WTC11 (cell line): ENCODE results near the gene DHX34.
"Not testable (repeated sequence)": the region's sequence is repeated elsewhere in the genome, so short reads cannot be mapped to it uniquely, and the experiment has no call there.

Experiments used
- NFE2L1 ChIP-seq: sonication (generic); formaldehyde crosslinking; IDR thresholded peaks from 2 replicates; pipeline ENCODE4 v1.8.1; 2023; ENCODE audit warnings: missing genetic modification reagents
- TF ChIP-seq, protein P1 (sequence below): sonication (generic); formaldehyde crosslinking; IDR thresholded peaks from 2 replicates; pipeline ENCODE4 v1.8.1; 2023; ENCODE audit warnings: mild to moderate bottlenecking, missing genetic modification reagents, moderate library complexity
- TF ChIP-seq, protein P2 (sequence below): fragments of 200-600 bp; IDR thresholded peaks from 2 replicates; pipeline ENCODE4 v1.8.0; 2022; ENCODE audit warnings: antibody characterized with exemption

DNA sequence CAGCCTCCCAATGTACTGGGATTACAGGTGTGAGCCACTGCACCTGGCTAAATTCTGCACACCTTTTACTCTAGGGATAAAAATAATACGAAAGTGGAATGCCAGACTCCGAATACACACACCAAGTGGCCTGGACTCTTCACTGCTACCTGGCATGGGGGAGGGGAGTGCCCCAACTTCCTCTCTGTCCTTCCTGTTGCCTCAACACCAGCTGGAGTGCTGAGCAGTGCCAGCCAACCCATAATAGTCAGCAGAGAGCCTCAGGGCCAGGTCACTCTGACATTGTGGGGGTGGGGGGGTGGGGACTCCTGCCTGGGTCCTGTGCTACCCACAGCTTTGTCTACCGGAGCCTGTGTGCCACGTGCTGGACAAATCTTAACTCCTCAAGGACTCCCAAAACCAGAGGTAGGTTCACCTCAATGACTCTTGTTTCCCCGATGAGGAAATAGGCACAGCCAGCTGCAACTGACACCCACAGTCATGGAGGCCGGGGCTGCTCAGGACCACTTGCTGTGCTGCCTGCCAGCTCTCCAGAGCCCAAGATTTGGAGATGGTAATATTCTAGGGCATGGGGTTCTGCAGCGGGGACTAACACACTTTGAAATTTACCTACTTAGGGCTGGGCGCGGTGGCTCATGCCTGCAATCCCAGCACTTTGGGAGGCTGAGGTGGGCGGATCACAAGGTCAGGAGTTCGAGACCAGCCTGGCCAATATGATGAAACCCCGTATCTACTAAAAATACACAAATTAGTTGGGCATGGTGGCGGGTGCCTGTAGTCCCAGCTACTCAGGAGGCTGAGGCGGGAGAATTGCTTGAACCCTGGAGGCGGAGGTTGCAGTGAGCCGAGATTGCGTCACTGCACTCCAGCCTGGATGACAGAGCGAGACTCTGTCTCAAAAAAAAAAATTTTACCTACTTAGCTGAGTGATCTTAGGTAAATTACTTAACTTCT lies 12.1 kb upstream of the DHX34 start:
- TF ChIP-seq, protein P1, sequence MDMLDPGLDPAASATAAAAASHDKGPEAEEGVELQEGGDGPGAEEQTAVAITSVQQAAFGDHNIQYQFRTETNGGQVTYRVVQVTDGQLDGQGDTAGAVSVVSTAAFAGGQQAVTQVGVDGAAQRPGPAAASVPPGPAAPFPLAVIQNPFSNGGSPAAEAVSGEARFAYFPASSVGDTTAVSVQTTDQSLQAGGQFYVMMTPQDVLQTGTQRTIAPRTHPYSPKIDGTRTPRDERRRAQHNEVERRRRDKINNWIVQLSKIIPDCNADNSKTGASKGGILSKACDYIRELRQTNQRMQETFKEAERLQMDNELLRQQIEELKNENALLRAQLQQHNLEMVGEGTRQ (CRISPR knock-in tag), result not testable (repeated sequence)
- TF ChIP-seq, protein P2, sequence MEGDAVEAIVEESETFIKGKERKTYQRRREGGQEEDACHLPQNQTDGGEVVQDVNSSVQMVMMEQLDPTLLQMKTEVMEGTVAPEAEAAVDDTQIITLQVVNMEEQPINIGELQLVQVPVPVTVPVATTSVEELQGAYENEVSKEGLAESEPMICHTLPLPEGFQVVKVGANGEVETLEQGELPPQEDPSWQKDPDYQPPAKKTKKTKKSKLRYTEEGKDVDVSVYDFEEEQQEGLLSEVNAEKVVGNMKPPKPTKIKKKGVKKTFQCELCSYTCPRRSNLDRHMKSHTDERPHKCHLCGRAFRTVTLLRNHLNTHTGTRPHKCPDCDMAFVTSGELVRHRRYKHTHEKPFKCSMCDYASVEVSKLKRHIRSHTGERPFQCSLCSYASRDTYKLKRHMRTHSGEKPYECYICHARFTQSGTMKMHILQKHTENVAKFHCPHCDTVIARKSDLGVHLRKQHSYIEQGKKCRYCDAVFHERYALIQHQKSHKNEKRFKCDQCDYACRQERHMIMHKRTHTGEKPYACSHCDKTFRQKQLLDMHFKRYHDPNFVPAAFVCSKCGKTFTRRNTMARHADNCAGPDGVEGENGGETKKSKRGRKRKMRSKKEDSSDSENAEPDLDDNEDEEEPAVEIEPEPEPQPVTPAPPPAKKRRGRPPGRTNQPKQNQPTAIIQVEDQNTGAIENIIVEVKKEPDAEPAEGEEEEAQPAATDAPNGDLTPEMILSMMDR, result not testable (repeated sequence)
- not testable (repeated sequence) for TF ChIP-seq NFE2L1 (CRISPR knock-in tag)
